GM12878 (cell line): ENCODE results near the gene KAZN. TPM values are rescaled to one million over a fixed set of nuclear protein-coding genes. Genes with fewer than 3 reads are reported as not detected.

Source experiments
- ATAC-seq: fragments of 200-7000 bp; cut with Tn5 transposase; 3 replicates; pipeline ENCODE4 v1.9.1; 2020; ENCODE audit warnings: mild to moderate bottlenecking, moderate library complexity
- BruUV-seq: library from RNA; stranded (reverse); fragments of 400-500 nt; replicated peaks from 2 replicates; lab custom pipeline; 2021; lab: Mats Ljungman, UMichigan
- CTCF ChIA-PET: fragments of 300-600 bp; sonication (Branson Sonifier 250); formaldehyde crosslinking; extraction: SDS; loops from one replicate; lab custom pipeline; 2021; ENCODE audit warnings: inconsistent platforms; lab: Yijun Ruan, JAX
- POLR2A ChIA-PET: fragments of 350-600 bp; formaldehyde crosslinking; extraction: SDS; loops from one replicate; lab custom pipeline; 2021; ENCODE audit warnings: inconsistent platforms; lab: Charles Lee
- RAD21 ChIA-PET: fragments of 300-600 bp; sonication (Branson Sonifier 250); formaldehyde crosslinking; loops from one replicate; lab custom pipeline; 2023; ENCODE audit warnings: antibody characterized with exemption; ENCODE audit not compliant: unreplicated experiment; lab: Charles Lee
- SMC1A ChIA-PET: fragments of 300-600 bp; sonication (Branson Sonifier 250); formaldehyde crosslinking; loops from one replicate; lab custom pipeline; 2023; ENCODE audit not compliant: unreplicated experiment, uncharacterized antibody; lab: Charles Lee
- DNase-seq: peaks from one replicate; pipeline ENCODE4 v3.0.0-alpha.2; 2011; ENCODE audit warnings: low read depth, low spot score
- FAIRE-seq: peaks from 3 replicates; lab custom pipeline; 2011; peaks lifted over from hg19 to GRCh38; lab: Jason Lieb, UNC
- H2AFZ ChIP-seq: 2 replicates; pipeline ENCODE4 v1.6.0; 2011; ENCODE audit warnings: low read depth, low read length, control low read depth; ENCODE audit not compliant: control insufficient read depth
- H3K27ac ChIP-seq: 2 replicates; pipeline ENCODE4 v1.5.1; 2011; ENCODE audit warnings: control low read depth; ENCODE audit not compliant: control insufficient read depth, insufficient read depth
- H3K27me3 ChIP-seq, 2 experiments: replicated peaks in 1 of 2; 2 replicates each; pipeline versions ENCODE4 v1.6.0 to v1.6.1; 2011; ENCODE audit warnings: low read length in 1 of 2; ENCODE audit not compliant: control insufficient read depth in 2 of 2, insufficient read depth in 2 of 2
- H3K36me3 ChIP-seq, 2 experiments: 2 replicates each; pipeline ENCODE4 v1.5.1; 2011; ENCODE audit warnings: low read length in 1 of 2; ENCODE audit not compliant: control insufficient read depth in 2 of 2, insufficient read depth in 2 of 2
- H3K4me1 ChIP-seq: 2 replicates; pipeline ENCODE4 v1.6.1; 2011; ENCODE audit warnings: mild to moderate bottlenecking, low read length, moderate library complexity, mixed read lengths; ENCODE audit not compliant: control insufficient read depth, insufficient read depth
- H3K4me2 ChIP-seq: 2 replicates; pipeline ENCODE4 v1.6.0; 2011; ENCODE audit warnings: control low read depth; ENCODE audit not compliant: control insufficient read depth, insufficient read depth
- H3K4me3 ChIP-seq: fragments of 200-600 bp; sonication (generic); 2 replicates; pipeline ENCODE4 v1.5.1; 2016
- H3K79me2 ChIP-seq: 2 replicates; pipeline ENCODE4 v1.6.0; 2011; ENCODE audit warnings: low read length; ENCODE audit not compliant: control insufficient read depth, insufficient read depth
- H3K9ac ChIP-seq: 2 replicates; pipeline ENCODE4 v1.8.0; 2011; ENCODE audit warnings: low read length, control low read depth, mixed read lengths; ENCODE audit not compliant: control insufficient read depth, insufficient read depth
- H3K9me3 ChIP-seq: replicated peaks from 3 replicates; pipeline ENCODE4 v1.5.1; 2011; ENCODE audit warnings: mild to moderate bottlenecking, low read length; ENCODE audit not compliant: control insufficient read depth, insufficient read depth
- H4K20me1 ChIP-seq: 2 replicates; pipeline ENCODE4 v1.6.0; 2011; ENCODE audit not compliant: control insufficient read depth, insufficient read depth
- E4F1 ChIP-seq: fragments of 450-650 bp; IDR thresholded peaks from 2 replicates; pipeline ENCODE4 v1.6.1; 2018; ENCODE audit warnings: borderline replicate concordance, mild to moderate bottlenecking; ENCODE audit not compliant: partially characterized antibody
- MYC ChIP-seq: IDR thresholded peaks from 2 replicates; pipeline ENCODE4 v1.6.1; 2011; ENCODE audit warnings: mild to moderate bottlenecking, low read length, moderate library complexity, inconsistent platforms; ENCODE audit not compliant: insufficient read depth, insufficient replicate concordance, insufficient read length, severe bottlenecking
- POLR2AphosphoS5 ChIP-seq: IDR thresholded peaks from 2 replicates; pipeline ENCODE4 v1.6.1; 2011; ENCODE audit warnings: mild to moderate bottlenecking, low read length, inconsistent platforms
- ZNF217 ChIP-seq: fragments of 450-650 bp; IDR thresholded peaks from 2 replicates; pipeline ENCODE4 v1.6.1; 2017; ENCODE audit warnings: antibody characterized with exemption, mild to moderate bottlenecking
- WGBS: methylation state at CpG from one replicate; pipeline ENCODE4 v1.1.6; 2016; ENCODE audit warnings: low lambda C conversion rate; ENCODE audit not compliant: insufficient replicate concordance, insufficient coverage; ENCODE audit errors: missing lambda C conversion rate; 5-methylcytosine and 5-hydroxymethylcytosine counted together
- in situ Hi-C: fragments of 300-500 bp; cut with MboI; formaldehyde crosslinking; loops from 9 replicates; pipeline ENCODE4 v1.14.3; 2018; ENCODE audit warnings: mixed read lengths
- intact Hi-C: fragments of 100-400 bp; cut with micrococcal nuclease; formaldehyde crosslinking; loops from one replicate; pipeline ENCODE4 v1.14.2; 2022; ENCODE audit not compliant: unreplicated experiment
- polyA plus RNA-seq, 11 experiments: library from polyadenylated mRNA; depleted of rRNA in 4 of 11; unstranded in 6 of 11; stranded (reverse) in 5 of 11; fragments of >200 nt; fragmentation: Nextera tagmentation in 4 of 11; fragmentation: Illumina TruSeq in 1 of 11; extraction: Ambion mirVana in 4 of 11; extraction: Trizol in 1 of 11; gene quantifications; 1 replicate in 1 of 11; 2 replicates in 10 of 11; pipeline versions ENCODE4 v1.2.1 to v1.2.3, GENCODE V29; 2011 to 2016; ENCODE audit warnings: inconsistent platforms in 2 of 11, missing spikeins in 2 of 11, low read depth in 1 of 11
- total RNA-seq, 4 experiments: library from RNA; depleted of rRNA in 3 of 4; stranded (reverse); fragments of >200 nt in 3 of 4; fragmentation: Illumina TruSeq in 1 of 4; extraction: Trizol in 1 of 4; gene quantifications; 2 replicates each; pipeline versions ENCODE4 v1.2.1 to v1.2.3, GENCODE V29; 2013 to 2021
- TF ChIP-seq, protein P1 (sequence below): fragments of 450-650 bp; formaldehyde crosslinking; IDR thresholded peaks from 2 replicates; pipeline ENCODE4 v1.4.0; 2022; ENCODE audit warnings: mild to moderate bottlenecking, moderate library complexity

The KAZN gene
- total and polyA plus RNA-seq, 10 of the 15 experiments (the other 5 are each of a cell fraction or from before 2014, with no cell fraction given): 0.72 to 4.0 (median 1.2) TPM

- no peak overlapping the region for H3K4me3 ChIP-seq
- no peaks in the 10 kb centered on the region for H3K79me2 ChIP-seq
- CTCF ChIA-PET: interaction anchor here (1.1 kb wide), 1 partner anchor 208 kb away, joined by 3 read pairs; no protein-coding TSS in a partner anchor
- FAIRE-seq (no peak), ATAC-seq (no peak), DNase-seq (no peak)
- no peak overlapping the region for H3K4me2 ChIP-seq
- RAD21 ChIA-PET: no interaction called here
- no peak overlapping the region for H3K27ac ChIP-seq
- H3K36me3 ChIP-seq: no peaks in the 10 kb centered on the region
- H2AFZ ChIP-seq: no peak overlapping the region
- no TSS peak for BruUV-seq
- SMC1A ChIA-PET: no interaction called here
- in situ Hi-C loops (no loop called here), intact Hi-C loops (no loop called here)
- POLR2A ChIA-PET: no interaction called here
- H3K27me3 ChIP-seq: no peaks in the 10 kb centered on the region; a peak in 1 of 4 replicates
- WGBS: 37% methylated on average over 13 of the region's 13 CpGs
- H4K20me1 ChIP-seq: no peaks in the 10 kb centered on the region
- H3K9ac ChIP-seq: no peak overlapping the region
- no peaks in the 10 kb centered on the region for H3K9me3 ChIP-seq
- no peak for TF ChIP-seq MYC
- TF ChIP-seq, protein P1, sequence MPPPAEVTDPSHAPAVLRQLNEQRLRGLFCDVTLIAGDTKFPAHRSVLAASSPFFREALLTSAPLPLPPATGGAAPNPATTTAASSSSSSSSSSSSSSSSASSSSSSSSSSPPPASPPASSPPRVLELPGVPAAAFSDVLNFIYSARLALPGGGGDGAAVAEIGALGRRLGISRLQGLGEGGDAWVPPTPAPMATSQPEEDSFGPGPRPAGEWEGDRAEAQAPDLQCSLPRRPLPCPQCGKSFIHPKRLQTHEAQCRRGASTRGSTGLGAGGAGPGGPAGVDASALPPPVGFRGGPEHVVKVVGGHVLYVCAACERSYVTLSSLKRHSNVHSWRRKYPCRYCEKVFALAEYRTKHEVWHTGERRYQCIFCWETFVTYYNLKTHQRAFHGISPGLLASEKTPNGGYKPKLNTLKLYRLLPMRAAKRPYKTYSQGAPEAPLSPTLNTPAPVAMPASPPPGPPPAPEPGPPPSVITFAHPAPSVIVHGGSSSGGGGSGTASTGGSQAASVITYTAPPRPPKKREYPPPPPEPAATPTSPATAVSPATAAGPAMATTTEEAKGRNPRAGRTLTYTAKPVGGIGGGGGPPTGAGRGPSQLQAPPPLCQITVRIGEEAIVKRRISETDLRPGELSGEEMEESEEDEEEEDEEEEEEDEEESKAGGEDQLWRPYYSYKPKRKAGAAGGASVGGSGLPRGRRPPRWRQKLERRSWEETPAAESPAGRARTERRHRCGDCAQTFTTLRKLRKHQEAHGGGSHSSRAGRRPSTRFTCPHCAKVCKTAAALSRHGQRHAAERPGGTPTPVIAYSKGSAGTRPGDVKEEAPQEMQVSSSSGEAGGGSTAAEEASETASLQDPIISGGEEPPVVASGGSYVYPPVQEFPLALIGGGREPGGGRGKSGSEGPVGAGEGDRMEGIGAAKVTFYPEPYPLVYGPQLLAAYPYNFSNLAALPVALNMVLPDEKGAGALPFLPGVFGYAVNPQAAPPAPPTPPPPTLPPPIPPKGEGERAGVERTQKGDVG (CRISPR knock-in tag): no peak
- no peak for TF ChIP-seq ZNF217
- TF ChIP-seq E4F1: no peak
- no peak for TF ChIP-seq POLR2AphosphoS5
- H3K4me1 ChIP-seq: peaks cover 4% of the 10 kb centered on the region
Measured at GRCh38 chr1:15114884-15115283, 516.4 kb downstream of the KAZN start.
